Effector CD8-positive, alpha-beta T cell (primary cell): ENCODE data around the gene FRS2.
A peak's percentile ranks its signal among the peaks of the same experiment; 100 is the strongest.

Experiments used
- DNase-seq: peaks from one replicate; lab custom pipeline; 2025; lab: John Stamatoyannopoulos, UW

FRS2 gene

DNA sequence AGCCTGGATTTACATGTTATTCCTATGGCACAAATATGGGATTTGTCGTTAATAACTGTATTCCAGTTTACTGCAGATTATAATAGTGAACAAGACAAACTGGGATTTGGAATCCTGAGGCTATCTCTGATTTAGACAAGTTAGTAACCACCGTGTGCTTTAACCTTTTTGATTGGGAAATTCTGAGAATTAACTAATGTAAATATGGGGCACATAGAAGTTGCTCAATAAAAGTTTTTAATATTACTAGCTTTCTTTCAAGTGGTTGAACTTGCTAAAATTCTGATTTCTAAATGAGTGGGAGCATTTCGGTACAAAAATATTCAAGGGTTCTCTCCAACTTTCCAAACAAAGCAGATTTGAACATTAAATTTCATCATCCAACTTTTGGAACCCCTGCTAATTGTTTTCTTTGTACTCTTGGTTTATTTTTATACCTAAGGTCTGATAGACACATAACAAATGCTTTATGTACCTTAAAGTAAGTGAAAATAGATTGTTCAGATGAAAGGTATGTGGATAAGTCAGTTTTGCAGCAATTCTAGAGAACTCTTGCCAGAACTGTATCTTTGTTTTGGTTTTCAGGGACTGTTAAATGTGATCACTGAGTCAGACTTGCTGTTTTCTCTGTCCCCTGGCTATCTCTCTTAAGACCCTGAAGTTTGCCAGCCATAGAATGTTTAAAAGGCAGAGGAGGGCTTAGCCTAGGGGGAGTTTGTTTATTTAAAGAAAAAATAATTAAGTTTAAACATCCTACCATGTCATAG is 57.5 kb downstream of the FRS2 start:
- no peak for DNase-seq

DNA sequence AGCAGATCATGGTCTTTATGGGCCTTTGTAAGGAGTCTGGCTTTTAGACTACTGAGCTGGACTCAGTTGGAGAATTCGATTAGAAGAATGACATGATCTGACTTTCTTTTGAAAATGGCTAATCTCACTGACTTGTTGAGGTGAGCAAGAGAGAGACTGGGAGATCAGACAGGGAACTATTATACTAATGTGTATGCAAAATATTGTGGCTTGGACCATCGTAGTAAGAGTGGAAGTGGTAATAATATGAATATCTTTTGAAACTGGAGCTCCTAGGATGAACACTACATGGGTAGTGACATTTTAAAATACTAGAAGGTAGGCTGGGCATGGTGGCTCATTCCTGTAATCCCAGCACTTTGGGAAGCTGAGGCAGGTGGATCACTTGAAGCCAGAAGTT is 58.8 kb downstream of the FRS2 start:
- no peak for DNase-seq

DNA sequence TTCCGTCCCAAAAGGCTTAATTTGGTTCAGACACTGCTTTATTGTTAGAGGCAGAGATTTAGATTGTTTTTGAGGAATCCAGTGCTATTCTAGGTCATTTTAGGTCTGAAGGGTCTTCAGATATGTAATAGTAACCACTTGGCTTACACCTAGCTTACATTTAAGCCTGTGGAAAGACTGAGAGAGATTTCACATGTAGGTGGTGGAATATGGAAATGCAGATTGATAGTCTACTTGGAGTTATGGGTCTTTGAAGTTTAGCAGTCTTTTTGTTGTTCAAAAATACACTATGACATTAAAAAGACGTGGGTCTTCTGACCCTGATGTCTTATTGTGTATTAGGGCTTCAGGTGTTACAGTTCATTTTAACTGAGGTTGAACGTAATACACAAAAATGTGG is 63.7 kb downstream of the FRS2 start:
- DNase-seq: no peak

DNA sequence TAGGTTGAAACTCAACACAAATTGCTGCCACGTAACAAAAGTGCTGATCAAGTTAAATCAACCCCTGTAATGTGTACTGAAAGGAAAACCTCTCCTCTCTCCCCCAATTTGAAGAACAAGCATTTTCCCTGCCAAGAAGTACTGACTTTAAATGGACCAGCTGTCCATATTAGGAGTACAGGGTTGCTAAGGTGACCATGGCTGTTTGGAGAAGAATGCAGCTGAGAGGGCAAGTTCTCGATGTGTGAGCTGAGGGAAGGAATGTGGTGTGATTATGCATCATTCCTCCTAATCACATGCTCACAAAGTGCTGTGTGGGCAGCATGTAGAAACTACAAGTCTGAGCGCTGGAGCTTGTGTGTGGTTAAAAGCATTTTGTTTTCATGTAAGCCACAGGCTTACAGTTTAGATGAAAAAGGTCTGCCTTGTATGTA is 64.2 kb downstream of the FRS2 start:
- no peak for DNase-seq

DNA sequence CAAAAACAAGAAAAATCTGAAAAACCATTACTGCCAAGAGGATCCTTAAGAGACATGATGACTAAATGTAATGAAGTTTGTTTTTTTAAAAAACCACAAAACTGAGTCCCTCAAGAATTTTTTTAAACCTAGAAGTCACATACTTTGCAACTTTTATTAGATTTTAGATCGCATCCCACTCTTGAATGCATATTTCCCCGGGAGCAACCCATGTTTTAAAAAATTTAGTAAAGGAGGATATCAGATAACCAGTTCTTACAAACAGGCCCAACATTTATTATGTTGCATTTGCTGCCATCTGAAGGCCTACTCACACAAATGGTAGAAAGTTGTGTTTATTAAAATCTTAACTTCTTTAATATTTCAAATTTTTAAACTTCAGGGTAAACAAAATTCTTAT is 70.8 kb downstream of the FRS2 start:
- no peak for DNase-seq

DNA sequence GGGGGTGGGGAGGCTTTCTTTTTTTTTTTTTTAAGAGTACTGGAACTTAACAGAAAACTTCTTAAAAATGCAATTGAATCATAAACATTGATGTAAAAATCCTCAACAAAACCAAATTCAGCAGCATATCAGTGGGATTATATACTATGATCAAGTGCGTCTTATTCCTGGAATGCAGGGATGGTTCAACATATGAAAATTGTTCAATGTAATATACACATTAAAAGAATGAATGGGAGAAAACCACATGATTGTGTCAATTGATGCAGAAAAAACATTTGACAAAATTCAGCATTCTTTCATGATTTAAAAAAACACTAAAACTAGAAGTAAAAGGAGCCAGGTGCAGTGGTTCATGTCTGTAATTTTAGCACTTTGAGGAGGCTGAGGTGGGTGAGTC is 73.9 kb downstream of the FRS2 start:
- DNase-seq: no peak

DNA sequence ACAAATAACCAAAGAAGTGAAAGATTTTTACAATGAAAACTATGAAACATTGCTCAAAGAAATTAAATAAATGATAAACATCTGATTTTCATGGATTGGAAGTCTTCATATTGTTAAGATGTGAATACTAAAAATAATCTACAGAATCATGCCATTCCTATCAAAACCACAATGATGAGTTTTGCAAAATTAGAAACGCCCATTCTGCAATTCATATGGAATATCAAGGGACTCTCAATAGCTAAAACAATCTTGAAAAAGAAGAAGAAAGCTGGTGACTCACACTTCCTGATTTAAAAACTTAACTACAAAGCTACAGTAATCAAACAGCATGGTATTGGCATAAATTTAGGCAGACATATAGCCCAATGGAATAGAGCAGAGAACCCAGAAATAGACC is 74.9 kb downstream of the FRS2 start:
- no peak for DNase-seq

DNA sequence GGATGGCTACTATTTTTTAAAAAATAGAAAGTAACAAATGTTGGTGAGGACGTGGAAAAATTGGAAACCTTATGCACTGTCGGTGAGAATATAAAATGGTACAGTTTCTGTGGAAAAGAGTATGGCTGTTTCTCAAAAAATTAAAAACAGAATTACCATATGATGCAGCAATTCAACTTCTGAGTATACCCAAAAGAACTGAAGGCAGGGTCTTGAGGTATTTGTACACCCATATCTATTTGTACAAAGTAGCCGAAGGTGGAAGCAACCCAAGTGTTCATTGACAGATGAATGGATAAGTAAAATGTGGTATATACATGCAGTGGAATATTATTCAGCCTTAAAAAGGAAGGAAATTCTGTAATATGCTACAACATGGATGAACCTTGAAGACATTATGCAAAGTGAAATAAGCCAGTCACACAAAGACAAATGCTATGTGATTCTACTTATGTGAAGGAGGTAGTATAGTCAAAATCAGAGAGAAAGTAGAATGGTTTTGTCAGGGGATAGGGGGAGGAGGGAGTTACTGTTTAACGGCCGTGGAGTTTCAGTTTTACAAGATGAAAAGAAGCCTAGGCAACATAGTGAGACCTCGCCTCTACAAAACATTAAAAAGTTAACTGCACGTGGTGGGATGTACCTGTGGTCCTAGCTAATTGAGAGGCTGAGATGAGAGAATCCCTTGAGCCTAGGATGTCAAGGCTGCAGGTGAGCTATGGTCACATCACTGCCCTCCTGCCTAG is 76.7 kb downstream of the FRS2 start:
- DNase-seq: no peak

DNA sequence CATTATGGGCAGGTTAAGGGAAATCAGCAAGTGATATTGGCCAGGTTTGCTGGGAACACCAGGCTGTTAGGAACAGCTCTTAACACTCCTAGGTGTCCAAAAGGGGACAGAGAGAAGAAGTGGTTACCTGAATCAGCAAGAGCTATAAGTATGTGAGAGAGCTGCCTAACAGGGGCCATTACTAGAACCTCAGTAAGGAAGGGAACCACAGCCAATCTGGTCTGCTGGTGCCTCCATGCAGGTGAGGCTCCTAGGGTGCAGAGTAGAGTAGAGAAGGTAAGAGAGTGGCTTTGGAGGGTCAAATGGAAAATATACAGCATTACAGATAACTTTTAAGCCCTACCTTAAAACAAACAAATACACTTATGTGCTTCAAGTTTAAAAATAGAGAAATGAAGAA is 78.5 kb downstream of the FRS2 start:
- no peak for DNase-seq

DNA sequence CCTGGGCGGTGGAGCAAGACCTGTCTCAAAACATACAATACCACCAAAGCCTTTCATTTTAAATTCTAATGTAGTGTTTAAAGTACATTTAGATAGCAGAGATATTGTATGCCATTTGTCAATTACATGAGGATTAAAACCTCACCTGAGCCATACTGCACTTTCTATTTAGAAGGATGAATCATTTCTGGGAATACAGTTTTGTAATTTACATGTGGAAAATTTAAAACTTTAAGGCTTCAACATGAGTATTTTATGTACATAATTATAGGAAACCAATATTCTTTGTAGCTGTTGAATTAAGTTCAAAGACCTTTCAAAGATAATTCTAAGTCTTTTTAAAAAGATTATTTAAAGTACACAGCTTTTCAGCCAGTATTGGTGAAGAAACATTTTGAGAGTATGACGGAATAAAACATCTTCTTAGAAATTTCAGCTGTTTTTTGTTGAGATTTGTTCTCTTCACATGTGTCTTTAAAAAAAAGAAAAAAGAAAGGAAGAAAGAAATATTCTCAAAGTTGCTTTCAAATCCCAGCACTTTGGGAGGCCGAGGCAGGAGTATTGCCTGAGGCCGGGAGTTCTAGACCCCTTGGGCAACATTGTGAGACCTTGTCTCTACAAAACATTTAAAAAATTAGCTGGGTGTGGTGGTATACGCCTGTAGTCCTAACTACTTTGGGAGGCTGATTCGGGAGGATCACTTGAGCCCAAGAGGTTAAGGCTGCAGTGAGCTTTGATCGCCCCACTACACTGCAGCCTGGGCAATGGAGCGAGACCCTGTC is 80.6 kb downstream of the FRS2 start:
- no peak for DNase-seq

DNA sequence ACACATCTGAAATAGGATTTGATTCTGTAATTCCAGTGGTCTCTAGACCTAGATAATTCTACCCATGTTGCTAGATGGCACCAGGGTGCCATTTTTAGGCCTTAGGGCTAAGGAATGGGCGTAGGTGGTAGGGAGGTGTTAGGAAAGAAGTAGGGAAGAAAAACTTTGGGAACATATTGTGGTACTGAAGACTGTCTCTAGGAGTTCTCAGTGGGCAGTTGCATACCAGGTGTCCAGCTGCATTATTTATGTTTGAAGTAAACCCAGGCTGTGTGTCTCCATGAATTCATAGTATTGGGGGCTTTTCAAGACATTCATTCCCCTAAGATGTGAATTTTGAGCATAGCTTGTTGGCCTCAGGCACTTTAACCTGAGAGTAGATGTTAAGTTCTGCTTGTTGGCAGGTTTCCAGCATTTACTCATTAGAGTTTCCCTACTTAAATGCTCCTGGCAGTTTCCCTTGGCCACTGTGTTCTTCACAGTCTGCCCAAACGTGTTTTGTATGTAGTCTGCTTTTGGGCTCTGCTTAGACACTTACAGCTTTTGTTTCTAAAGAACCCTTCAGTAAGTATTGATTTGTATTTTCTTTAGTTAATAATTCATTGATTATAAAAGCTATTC is 83.5 kb downstream of the FRS2 start:
- no peak for DNase-seq

DNA sequence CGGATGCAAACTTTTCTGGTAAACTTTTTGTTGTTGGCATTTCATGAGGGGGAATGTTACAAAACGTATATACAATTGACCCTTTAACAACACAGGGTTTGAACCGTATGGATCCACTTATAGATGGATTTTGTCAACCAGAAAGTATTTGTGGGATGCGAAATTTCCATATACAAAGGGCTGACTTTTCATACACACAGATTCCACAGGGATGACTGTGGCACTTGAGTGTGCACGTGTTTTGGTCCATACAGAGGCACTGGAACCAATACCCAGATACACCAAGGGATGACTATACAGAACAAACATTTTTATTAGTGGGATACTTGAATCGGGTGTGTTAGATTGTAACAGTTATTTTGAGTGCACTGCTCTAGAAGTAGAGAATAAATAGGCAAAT is 85.3 kb downstream of the FRS2 start:
- no peak for DNase-seq

DNA sequence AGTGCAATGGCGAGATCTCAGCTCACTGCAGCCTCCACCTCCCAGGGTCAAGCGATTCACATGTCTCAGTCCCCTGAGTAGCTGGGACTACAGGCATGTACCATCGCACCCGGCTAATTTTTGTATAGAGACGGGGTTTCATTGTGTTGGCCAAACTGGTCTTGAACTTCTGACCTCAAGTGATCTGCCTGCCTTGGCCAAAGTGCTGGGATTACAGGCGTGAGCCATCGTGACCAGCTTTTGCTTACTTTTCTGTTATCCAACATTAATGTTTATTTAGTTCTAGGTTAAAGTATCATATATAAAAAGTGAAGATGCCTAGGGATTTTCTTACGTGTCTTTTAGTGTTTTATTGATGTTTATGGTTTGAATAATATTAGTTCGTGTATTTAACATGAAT is 86.2 kb downstream of the FRS2 start:
- no peak for DNase-seq

DNA sequence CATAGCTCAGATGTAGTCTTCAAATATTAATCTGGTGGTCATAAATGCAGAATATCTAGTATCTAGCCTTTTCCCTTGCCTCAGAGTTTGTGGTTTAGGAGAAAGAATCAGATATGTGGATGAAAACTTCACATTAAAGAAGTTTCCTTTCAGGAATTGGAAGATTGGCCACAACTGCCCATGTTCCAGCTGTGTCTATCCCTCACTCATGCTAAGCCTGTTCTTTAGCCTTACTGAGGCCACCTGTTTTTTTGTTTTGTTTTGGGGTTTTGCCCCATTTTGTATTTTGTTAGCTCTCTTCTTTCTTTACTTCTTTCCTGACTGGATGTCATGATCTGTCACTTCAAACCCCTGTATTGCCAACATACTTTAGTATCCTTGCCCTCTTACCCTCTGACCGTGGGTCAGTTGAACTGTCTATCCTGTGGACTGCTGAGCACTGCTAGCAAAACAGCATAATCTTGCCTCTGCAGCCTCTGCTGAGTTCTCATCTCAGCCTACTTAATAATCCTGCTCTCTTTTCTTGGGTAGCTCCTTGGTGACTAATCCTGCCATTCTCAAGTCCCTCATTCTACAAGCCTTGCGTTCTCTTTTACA is 93.1 kb downstream of the FRS2 start:
- no peak for DNase-seq

DNA sequence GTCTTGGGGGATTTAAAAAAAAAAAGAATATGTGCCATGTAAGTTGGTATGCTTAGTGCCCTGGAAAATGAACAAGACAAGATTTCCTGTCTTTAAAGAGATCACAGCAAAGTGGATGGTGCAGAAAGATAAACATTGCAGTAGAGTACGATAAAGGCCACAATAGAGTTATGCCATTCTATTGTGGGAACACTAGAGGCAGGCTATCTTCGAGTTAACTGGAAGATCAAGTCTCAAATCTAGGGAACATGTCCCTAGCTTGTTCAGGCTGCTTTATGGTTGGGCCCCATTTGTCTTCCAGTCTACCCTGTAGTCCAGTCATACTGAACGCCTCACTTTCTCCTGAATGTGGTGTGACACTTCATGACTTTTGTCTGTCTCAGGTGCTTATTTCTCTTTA is 96.4 kb downstream of the FRS2 start:
- DNase-seq: no peak

DNA sequence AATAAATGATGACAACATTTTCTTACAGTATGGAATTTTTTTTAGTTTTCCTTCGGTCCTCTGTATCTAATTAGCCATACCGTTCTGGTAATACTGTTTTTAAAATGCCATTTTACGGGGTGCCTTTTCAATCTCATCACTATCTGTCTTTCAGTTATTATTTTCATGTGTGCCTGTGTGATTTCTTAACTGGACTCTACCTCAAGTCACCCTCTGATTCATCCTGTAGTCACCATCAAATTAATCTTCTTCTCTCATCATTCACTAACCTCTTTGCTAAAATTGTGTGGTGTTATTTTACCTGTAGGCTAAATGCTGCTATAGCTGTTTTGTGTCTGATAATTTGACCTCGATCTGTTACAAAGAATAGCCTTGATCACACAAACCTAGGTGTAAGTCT is 99.0 kb downstream of the FRS2 start:
- DNase-seq: no peak

DNA sequence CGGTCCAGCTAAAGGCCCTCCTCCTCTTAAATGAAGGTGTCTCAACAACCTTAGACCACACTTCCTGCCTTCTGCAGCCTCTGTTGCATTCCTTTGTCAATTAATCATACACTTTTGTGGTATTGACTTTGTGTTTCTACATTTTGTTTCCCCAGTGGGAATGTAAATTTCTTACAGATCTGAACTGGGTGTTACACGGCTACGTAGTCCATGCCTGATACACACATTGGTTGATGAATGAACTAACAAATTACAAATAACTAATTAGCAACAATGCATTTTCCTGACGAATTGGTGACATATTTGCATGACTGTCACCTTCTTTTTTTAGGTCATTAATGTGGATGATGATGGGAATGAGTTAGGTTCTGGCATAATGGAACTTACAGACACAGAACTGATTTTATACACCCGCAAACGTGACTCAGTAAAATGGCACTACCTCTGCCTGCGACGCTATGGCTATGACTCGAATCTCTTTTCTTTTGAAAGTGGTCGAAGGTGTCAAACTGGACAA is 99.9 kb downstream of the FRS2 start:
- no peak for DNase-seq

DNA sequence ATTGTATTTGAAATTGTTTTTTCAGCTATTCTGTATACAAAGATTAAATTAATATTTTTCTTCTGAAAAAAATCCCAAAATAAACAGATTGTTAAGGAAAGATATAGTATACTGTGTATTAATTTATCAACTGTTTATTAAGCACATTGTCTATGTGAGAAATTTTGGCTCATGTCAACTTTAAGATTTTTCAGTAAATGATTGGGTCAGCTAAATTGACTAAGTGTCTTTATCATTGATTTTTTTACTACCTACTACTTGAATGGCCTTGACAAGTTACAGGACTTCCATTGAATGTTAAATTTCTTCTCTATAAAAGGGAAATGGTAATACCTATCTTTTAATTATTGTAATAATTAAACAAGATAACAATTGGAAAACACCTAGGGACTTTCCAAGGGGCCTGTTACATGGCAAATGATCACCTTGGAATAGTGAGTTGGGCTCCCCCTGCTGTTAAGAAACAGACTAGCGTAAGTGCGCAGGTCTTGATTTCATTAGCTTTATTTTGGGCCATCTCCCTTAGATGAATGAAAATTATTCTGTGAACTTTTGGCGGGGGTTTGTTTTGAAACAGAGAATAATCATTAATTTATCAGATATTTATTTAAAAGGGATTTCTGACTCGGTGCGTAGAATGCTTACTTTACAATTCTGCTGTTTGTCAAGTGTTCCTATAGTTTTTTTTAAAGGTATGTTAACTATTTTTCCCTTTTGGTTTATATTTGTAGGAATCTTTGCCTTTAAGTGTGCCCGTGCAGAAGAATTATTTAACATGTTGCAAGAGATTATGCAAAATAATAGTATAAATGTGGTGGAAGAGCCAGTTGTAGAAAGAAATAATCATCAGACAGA is 100.6 kb downstream of the FRS2 start:
- peak; percentile 36 for DNase-seq

DNA sequence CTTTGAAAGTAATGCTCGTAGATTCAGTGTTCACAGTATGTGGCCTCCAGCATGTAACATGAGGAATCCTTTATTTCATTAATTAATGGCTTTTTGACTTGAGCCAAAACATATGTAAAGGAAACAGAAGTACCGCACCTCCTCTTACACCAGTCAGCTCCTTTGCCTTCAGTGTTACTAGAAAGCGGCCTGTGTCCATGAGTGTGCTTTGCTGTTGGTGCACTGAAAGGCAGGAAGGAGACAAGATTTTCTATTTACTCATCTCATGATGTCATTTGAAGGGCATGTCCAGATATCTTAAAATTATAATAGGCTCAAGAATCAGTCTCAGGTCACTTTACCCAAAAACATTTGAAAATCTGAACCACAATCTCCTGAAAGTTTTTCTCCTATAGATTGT is 105.2 kb downstream of the FRS2 start:
- no peak for DNase-seq

DNA sequence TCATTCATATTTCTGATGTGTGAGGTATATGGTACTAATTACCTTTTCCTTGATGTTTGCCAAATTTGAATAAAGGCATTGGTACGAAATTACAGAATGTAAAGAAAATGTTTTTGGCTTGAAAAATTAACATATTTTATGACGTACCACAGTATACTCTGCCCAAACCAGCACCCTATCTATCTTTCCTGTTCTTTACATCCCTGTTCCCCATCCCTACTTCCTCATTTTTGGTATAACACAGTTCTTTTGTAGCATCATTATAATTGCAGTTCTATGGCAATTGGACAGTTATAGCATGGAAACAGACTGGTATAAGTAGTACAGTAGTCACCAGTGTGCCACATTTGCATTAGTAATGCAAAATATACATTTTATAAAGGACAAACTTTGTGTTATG is 108.1 kb downstream of the FRS2 start:
- no peak for DNase-seq

DNA sequence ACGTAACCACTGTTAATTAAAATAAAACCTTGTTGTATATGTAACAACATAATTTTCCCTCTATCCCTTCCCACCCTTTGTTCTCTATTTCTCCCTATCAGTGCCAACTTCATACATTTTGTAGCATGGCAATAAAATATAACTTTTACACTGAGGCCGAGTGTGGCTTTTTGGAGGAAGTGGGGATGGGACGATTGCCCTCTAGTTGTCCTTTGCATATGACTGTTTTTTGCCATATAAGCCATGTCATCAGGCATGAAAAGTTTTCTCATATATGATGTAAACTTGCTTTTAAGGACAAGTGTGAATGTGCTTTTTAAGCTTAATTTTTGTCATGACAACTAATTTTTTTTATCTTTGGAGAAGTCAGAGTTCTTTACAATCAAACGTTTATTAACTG is 108.8 kb downstream of the FRS2 start:
- DNase-seq: no peak
